K562 (cell line): ENCODE results near the gene IKBKG. TPM values are rescaled to one million over a fixed set of nuclear protein-coding genes. Genes with fewer than 3 reads are reported as not detected.

ENCODE experiments used
- ATF7 ChIP-seq: fragments of 450-650 bp; IDR thresholded peaks from 2 replicates; pipeline ENCODE4 v1.7.1; 2014; ENCODE audit warnings: mild to moderate bottlenecking, moderate library complexity
- CBFA2T2 ChIP-seq: fragments of 450-650 bp; conservative IDR thresholded peaks from 2 replicates; pipeline ENCODE4 v1.6.1; 2017; ENCODE audit warnings: mild to moderate bottlenecking
- CEBPG ChIP-seq, 3 experiments: fragments of 200-800 bp in 1 of 3; sonication (Bioruptor generic) in 1 of 3; sonication (generic) in 1 of 3; formaldehyde crosslinking in 1 of 3; IDR thresholded peaks in 2 of 3; conservative IDR thresholded peaks in 1 of 3; 2 replicates each; pipeline versions ENCODE4 v1.6.1 to v1.8.0; 2016 to 2022; ENCODE audit warnings: missing compliant biosample characterization in 2 of 3, missing genetic modification characterization in 2 of 3, mild to moderate bottlenecking in 1 of 3, missing genetic modification reagents in 1 of 3
- ELK3 ChIP-seq: fragments of 450-650 bp; formaldehyde crosslinking; IDR thresholded peaks from 2 replicates; pipeline ENCODE4 v1.4.0; 2020; ENCODE audit warnings: mild to moderate bottlenecking
- EP400 ChIP-seq: fragments of 450-650 bp; IDR thresholded peaks from 2 replicates; pipeline ENCODE4 v1.6.1; 2017; ENCODE audit warnings: antibody characterized with exemption, mild to moderate bottlenecking, moderate library complexity
- ESRRB ChIP-seq: fragments of 250-450 bp; sonication (Bioruptor Pico); IDR thresholded peaks from 2 replicates; pipeline ENCODE4 v1.5.0; 2020; ENCODE audit warnings: mild to moderate bottlenecking, moderate library complexity, borderline replicate concordance
- ETV6 ChIP-seq, 3 experiments: fragments of 150-350 bp in 1 of 3; sonication (generic) in 1 of 3; formaldehyde crosslinking in 1 of 3; IDR thresholded peaks; 2 replicates each; pipeline versions ENCODE4 v1.6.1 to v1.8.0; 2014 to 2022; ENCODE audit warnings: borderline replicate concordance in 2 of 3, low read depth in 2 of 3, antibody characterized with exemption in 1 of 3, low read length in 1 of 3, mild to moderate bottlenecking in 1 of 3, missing genetic modification reagents in 1 of 3
- FOXK2 ChIP-seq, 2 experiments: fragments of 450-650 bp; IDR thresholded peaks in 1 of 2; conservative IDR thresholded peaks in 1 of 2; 2 replicates each; pipeline ENCODE4 v1.6.1; 2016; ENCODE audit warnings: low read depth in 2 of 2, mild to moderate bottlenecking in 1 of 2
- GATAD2B ChIP-seq: fragments of 450-650 bp; IDR thresholded peaks from 2 replicates; pipeline ENCODE4 v1.6.1; 2017; ENCODE audit warnings: mild to moderate bottlenecking, borderline replicate concordance
- GTF2E2 ChIP-seq: fragments of 200-800 bp; sonication (Bioruptor generic); IDR thresholded peaks from 2 replicates; pipeline ENCODE4 v1.6.1; 2016; ENCODE audit warnings: missing genetic modification characterization, missing compliant biosample characterization
- MBD2 ChIP-seq: sonication (generic); IDR thresholded peaks from 2 replicates; pipeline ENCODE4 v1.6.1; 2016; ENCODE audit warnings: low read depth, borderline replicate concordance
- SRF ChIP-seq, 2 experiments: fragments of 250-450, 450-650 bp in 1 of 2; sonication (Bioruptor Pico) in 1 of 2; sonication (generic) in 1 of 2; formaldehyde crosslinking; IDR thresholded peaks; 2 replicates each; pipeline versions ENCODE4 v1.5.0 to v1.5.1; 2020 to 2022; ENCODE audit warnings: mild to moderate bottlenecking in 1 of 2, missing genetic modification reagents in 1 of 2
- USF2 ChIP-seq: sonication (generic); formaldehyde crosslinking; IDR thresholded peaks from 2 replicates; pipeline ENCODE4 v1.5.0; 2020; ENCODE audit warnings: missing genetic modification reagents
- ZNF436 ChIP-seq: fragments of 250-450, 450-650 bp; sonication (Bioruptor Pico); formaldehyde crosslinking; IDR thresholded peaks from 2 replicates; pipeline ENCODE4 v1.7.0; 2020; ENCODE audit warnings: mild to moderate bottlenecking
- ZNF507 ChIP-seq: conservative IDR thresholded peaks from 2 replicates; pipeline ENCODE4 v1.6.1; 2017; ENCODE audit warnings: missing genetic modification characterization, missing compliant biosample characterization
- polyA plus RNA-seq, 8 experiments: library from polyadenylated mRNA; depleted of rRNA in 4 of 8; stranded (reverse) in 5 of 8; unstranded in 3 of 8; fragments of >200 nt; fragmentation: Nextera tagmentation in 2 of 8; fragmentation: Illumina TruSeq in 1 of 8; extraction: Ambion mirVana in 2 of 8; extraction: Trizol in 1 of 8; gene quantifications; 2 replicates each; pipeline versions ENCODE4 v1.2.1 to v1.2.3, GENCODE V29; 2011 to 2014; ENCODE audit warnings: inconsistent platforms in 1 of 8, missing spikeins in 1 of 8
- total RNA-seq, 7 experiments: library from RNA; depleted of rRNA in 6 of 7; stranded (reverse); fragments of >200 nt in 6 of 7; fragmentation: Illumina TruSeq in 2 of 7; extraction: Trizol in 2 of 7; gene quantifications; 2 replicates each; pipeline versions ENCODE4 v1.2.1 to v1.2.3, GENCODE V29; 2011 to 2021; ENCODE audit warnings: low replicate concordance in 1 of 7
- TF ChIP-seq, protein P1 (sequence below): fragments of 150-350 bp; IDR thresholded peaks from 2 replicates; pipeline ENCODE4 v1.6.1; 2014; ENCODE audit warnings: low read depth, mild to moderate bottlenecking, low read length, borderline replicate concordance
- TF ChIP-seq, protein P2 (sequence below): fragments of 250-450 bp; sonication (Bioruptor Pico); IDR thresholded peaks from 2 replicates; pipeline ENCODE4 v1.5.0; 2021; ENCODE audit warnings: mild to moderate bottlenecking, moderate library complexity

Gene IKBKG
- total and polyA plus RNA-seq, 9 of the 15 experiments (the other 6 are each of a cell fraction or from before 2014, with no cell fraction given), result 0.68 to 60.0 (median 21.9) TPM

DNA sequence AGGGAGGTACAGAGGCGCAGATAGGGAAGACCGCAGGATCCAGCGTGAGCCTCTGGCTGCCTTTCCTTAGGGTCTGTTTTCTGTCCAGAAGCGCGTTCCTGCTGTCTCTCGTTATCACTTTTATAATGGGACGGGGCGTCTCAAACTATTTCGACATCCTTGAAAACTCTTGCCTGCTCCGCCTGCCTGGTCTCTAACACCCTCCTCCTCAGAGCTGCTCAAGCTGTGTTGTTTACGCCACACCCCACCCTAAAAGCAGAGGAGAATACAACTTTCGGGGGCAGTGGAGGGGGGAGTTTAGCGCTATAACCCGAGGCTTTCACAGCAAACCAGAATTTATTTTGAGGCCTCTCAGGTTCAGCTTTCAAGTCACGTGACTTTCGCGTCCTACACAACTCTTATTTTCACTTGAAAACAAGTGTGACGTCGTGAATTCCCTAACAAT is 30.7 kb upstream of the IKBKG start (continued):
- TF ChIP-seq USF2 (CRISPR knock-in tag) (peak; percentile 25; the same call in 1 of the 2 replicates), FOXK2 (conservative IDR thresholded peaks at IDR 0.05 in 1 of 2, IDR thresholded peaks at IDR 0.05 in 1 of 2; ENCODE audit: low read depth in 2 of 2) (0 out of 4 replicates have a peak, but pooled peaks of 1 of the 2 experiments have one; percentile 21), ATF7 (0 out of 2 replicates have a peak, but pooled peaks have one; percentile 5), ZNF436 (CRISPR knock-in tag) (no peak), CBFA2T2 (peak; percentile 51; the same call in 1 of the 2 replicates), CEBPG (CRISPR knock-in tag; IDR thresholded peaks at IDR 0.05) (no peak), CEBPG (tag; conservative IDR thresholded peaks at IDR 0.05 in 1 of 2, IDR thresholded peaks at IDR 0.05 in 1 of 2) (peak in 1 of 2 experiments; percentile 10; a peak in 1 of 4 replicates), ETV6 (IDR thresholded peaks at IDR 0.05; ENCODE audit: borderline replicate concordance in 1 of 2, low read depth in 2 of 2, low read length in 1 of 2) (0 out of 4 replicates have a peak, but pooled peaks of 1 of the 2 experiments have one; percentile 29), ETV6 (CRISPR knock-in tag; IDR thresholded peaks at IDR 0.05; ENCODE audit: borderline replicate concordance) (no peak), ESRRB (CRISPR knock-in tag) (no peak), EP400 (0 out of 2 replicates have a peak, but pooled peaks have one; percentile 12), ZNF507 (tag) (no peak), SRF (CRISPR knock-in tag; IDR thresholded peaks at IDR 0.05) (no peak), ELK3 (CRISPR knock-in tag) (no peak), GATAD2B (no peak), GTF2E2 (tag) (no peak), MBD2 (0 out of 2 replicates have a peak, but pooled peaks have one; percentile 6)
- TF ChIP-seq, protein P1, sequence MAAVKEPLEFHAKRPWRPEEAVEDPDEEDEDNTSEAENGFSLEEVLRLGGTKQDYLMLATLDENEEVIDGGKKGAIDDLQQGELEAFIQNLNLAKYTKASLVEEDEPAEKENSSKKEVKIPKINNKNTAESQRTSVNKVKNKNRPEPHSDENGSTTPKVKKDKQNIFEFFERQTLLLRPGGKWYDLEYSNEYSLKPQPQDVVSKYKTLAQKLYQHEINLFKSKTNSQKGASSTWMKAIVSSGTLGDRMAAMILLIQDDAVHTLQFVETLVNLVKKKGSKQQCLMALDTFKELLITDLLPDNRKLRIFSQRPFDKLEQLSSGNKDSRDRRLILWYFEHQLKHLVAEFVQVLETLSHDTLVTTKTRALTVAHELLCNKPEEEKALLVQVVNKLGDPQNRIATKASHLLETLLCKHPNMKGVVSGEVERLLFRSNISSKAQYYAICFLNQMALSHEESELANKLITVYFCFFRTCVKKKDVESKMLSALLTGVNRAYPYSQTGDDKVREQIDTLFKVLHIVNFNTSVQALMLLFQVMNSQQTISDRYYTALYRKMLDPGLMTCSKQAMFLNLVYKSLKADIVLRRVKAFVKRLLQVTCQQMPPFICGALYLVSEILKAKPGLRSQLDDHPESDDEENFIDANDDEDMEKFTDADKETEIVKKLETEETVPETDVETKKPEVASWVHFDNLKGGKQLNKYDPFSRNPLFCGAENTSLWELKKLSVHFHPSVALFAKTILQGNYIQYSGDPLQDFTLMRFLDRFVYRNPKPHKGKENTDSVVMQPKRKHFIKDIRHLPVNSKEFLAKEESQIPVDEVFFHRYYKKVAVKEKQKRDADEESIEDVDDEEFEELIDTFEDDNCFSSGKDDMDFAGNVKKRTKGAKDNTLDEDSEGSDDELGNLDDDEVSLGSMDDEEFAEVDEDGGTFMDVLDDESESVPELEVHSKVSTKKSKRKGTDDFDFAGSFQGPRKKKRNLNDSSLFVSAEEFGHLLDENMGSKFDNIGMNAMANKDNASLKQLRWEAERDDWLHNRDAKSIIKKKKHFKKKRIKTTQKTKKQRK, result no peak
- TF ChIP-seq, protein P2, sequence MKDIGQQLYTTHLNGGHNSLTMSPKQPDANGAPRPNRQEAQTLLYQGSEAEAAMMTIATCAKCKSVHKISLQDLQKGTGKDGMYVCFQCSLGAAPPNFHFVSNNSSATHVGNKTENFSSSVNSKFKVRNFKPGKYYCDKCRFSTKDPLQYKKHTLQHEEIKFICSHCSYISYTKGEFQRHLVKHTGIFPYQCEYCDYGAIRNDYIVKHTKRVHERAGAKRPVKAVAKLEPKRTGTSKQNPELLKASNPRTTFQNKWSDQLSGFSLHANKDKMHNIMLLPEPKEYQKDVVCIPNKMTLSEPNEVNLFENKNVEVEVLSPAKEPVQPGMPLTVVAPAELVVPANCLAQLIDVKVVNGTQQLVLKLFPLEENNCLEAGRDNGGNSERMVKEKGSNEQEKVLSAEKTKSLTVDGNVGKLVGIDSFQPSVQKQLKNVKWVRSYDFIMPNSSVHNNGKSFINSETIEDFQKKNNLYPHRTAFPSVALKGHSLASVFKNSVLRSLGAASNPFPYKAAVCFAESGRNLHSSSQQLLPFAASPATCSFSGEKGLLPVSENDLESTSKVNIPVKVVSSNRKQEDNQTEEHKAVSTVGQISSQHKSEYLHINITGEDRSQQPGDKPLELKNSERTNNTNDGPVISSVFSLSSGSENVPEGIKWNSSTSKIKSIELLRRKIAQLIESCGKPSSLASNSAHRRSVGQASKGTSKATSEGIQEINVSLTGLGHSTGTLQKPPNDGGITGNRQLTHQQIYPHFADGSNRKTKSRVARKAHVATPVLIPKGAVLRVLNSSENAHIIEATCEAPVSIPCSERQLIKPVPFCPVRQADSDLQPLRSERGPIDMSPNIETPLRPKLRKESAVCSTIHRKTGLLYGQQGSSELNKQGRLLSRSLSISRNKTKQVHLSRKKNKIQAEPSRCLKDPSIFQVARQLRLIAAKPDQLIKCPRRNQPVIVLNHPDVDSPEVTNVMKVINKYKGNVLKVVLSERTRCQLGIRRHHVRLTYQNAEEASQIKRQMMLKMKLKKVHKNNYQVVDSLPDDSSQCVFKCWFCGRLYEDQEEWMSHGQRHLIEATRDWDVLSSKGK, result no peak
